A549 (cell line): ENCODE results near the gene GATA2. TPM values are rescaled to one million over a fixed set of nuclear protein-coding genes. Genes with fewer than 3 reads are reported as not detected.

Experiments used
- ATAC-seq, 2 experiments: fragments of 200-7000 bp in 1 of 2; fragments of >200 bp in 1 of 2; cut with Nextera tagmentation in 1 of 2; cut with Tn5 transposase in 1 of 2; 3 replicates each; pipeline versions ENCODE4 v1.8.0 to v1.9.1; 2018 to 2020; ENCODE audit warnings: mild to moderate bottlenecking in 1 of 2, moderate library complexity in 1 of 2
- CTCF ChIA-PET: fragments of 300-600 bp; sonication (Branson Sonifier 250); formaldehyde crosslinking; extraction: SDS; loops from one replicate; lab custom pipeline; 2021; ENCODE audit warnings: antibody characterized with exemption, inconsistent platforms; lab: Yijun Ruan, JAX
- POLR2A ChIA-PET: fragments of 350-600 bp; formaldehyde crosslinking; extraction: SDS; loops from one replicate; lab custom pipeline; 2021; ENCODE audit warnings: antibody characterized with exemption, inconsistent platforms; lab: Yijun Ruan, JAX
- DNase-seq, 2 experiments: peaks; one replicate each; pipeline versions ENCODE4 v3.0.0 to v3.0.0-alpha.2; 2011 to 2016; ENCODE audit warnings: low read depth in 1 of 2, low spot score in 1 of 2
- FAIRE-seq: peaks from 2 replicates; lab custom pipeline; 2011; peaks lifted over from hg19 to GRCh38; lab: Jason Lieb, UNC
- H3K27ac ChIP-seq, 2 experiments: fragments of >200 bp; sonication (Bioruptor Twin); formaldehyde crosslinking; 3 replicates each; pipeline ENCODE4 v1.5.1; 2016 to 2017
- H3K4me1 ChIP-seq: fragments of >200 bp; sonication (Bioruptor Twin); formaldehyde crosslinking; 3 replicates; pipeline ENCODE4 v1.6.1; 2016
- H3K4me2 ChIP-seq: fragments of >200 bp; sonication (Bioruptor Twin); formaldehyde crosslinking; 3 replicates; pipeline ENCODE4 v1.6.1; 2016
- H3K4me3 ChIP-seq: fragments of >200 bp; sonication (Bioruptor Twin); formaldehyde crosslinking; 3 replicates; pipeline ENCODE4 v1.5.1; 2016
- H3K9me3 ChIP-seq: fragments of >200 bp; sonication (Bioruptor Twin); formaldehyde crosslinking; 3 replicates; pipeline ENCODE4 v1.6.1; 2016
- CBX2 ChIP-seq: fragments of 200-600 bp; sonication (generic); IDR thresholded peaks from 2 replicates; pipeline ENCODE4 v1.6.1; 2016; ENCODE audit warnings: low read depth, mild to moderate bottlenecking, borderline replicate concordance
- CBX8 ChIP-seq: fragments of 200-600 bp; sonication (generic); IDR thresholded peaks from 2 replicates; pipeline ENCODE4 v1.6.1; 2016
- CHD4 ChIP-seq: fragments of 200-600 bp; sonication (generic); IDR thresholded peaks from 2 replicates; pipeline ENCODE4 v1.6.1; 2016; ENCODE audit warnings: antibody characterized with exemption, mild to moderate bottlenecking, borderline replicate concordance
- EHMT2 ChIP-seq: fragments of 200-600 bp; sonication (generic); IDR thresholded peaks from 2 replicates; pipeline ENCODE4 v1.6.1; 2016; ENCODE audit warnings: antibody characterized with exemption, low read depth, mild to moderate bottlenecking, moderate library complexity
- EP300 ChIP-seq, 2 experiments: fragments of >200 bp; sonication (Bioruptor Twin); formaldehyde crosslinking; IDR thresholded peaks; 2 replicates in 1 of 2; 3 replicates in 1 of 2; pipeline ENCODE4 v1.6.1; 2016 to 2017
- ESRRA ChIP-seq: fragments of 150-350 bp; IDR thresholded peaks from 2 replicates; pipeline ENCODE4 v1.6.1; 2014; ENCODE audit warnings: mild to moderate bottlenecking, low read length, borderline replicate concordance
- FOSL2 ChIP-seq, 2 experiments: fragments of 450-650 bp in 1 of 2; fragments of >200 bp in 1 of 2; sonication (Bioruptor Twin) in 1 of 2; formaldehyde crosslinking; IDR thresholded peaks; 2 replicates each; pipeline versions ENCODE4 v1.5.0 to v1.6.1; 2016 to 2020; ENCODE audit warnings: mild to moderate bottlenecking in 1 of 2, moderate library complexity in 1 of 2
- HOXA7 ChIP-seq: fragments of 250-450 bp; sonication (Bioruptor Pico); IDR thresholded peaks from 2 replicates; pipeline ENCODE4 v1.5.0; 2020; ENCODE audit warnings: mild to moderate bottlenecking, moderate library complexity
- JUN ChIP-seq, 2 experiments: fragments of >200 bp; sonication (Bioruptor Twin); formaldehyde crosslinking; IDR thresholded peaks; 2 replicates in 1 of 2; 3 replicates in 1 of 2; pipeline ENCODE4 v1.6.1; 2016 to 2017
- JUNB ChIP-seq: fragments of >200 bp; sonication (Bioruptor Twin); formaldehyde crosslinking; IDR thresholded peaks from 2 replicates; pipeline ENCODE4 v1.6.1; 2016
- KDM1A ChIP-seq: fragments of 200-600 bp; sonication (generic); IDR thresholded peaks from 2 replicates; pipeline ENCODE4 v1.6.1; 2016; ENCODE audit warnings: low read depth, mild to moderate bottlenecking
- KDM5A ChIP-seq: fragments of 200-600 bp; sonication (generic); IDR thresholded peaks from 2 replicates; pipeline ENCODE4 v1.6.1; 2016; ENCODE audit warnings: antibody characterized with exemption, mild to moderate bottlenecking
- MAFK ChIP-seq: fragments of 450-650 bp; IDR thresholded peaks from 2 replicates; pipeline ENCODE4 v1.6.1; 2014; ENCODE audit not compliant: partially characterized antibody
- NR3C1 ChIP-seq: fragments of >200 bp; sonication (Bioruptor Twin); formaldehyde crosslinking; IDR thresholded peaks from 3 replicates; pipeline ENCODE4 v1.6.1; 2017
- PHF8 ChIP-seq: fragments of 200-600 bp; sonication (generic); IDR thresholded peaks from 2 replicates; pipeline ENCODE4 v1.6.1; 2016; ENCODE audit warnings: low read depth, mild to moderate bottlenecking, antibody characterized with exemption, moderate library complexity, borderline replicate concordance
- POLR2A ChIP-seq: IDR thresholded peaks from 2 replicates; pipeline ENCODE4 v1.6.1; 2012; ENCODE audit warnings: mild to moderate bottlenecking, low read length
- POLR2AphosphoS2 ChIP-seq: conservative IDR thresholded peaks from 2 replicates; pipeline ENCODE4 v1.6.1; 2012; ENCODE audit warnings: low read length, improper control_type of control experiment, inconsistent platforms
- RAD21 ChIP-seq, 2 experiments: fragments of >200 bp in 1 of 2; sonication (Bioruptor Twin) in 1 of 2; formaldehyde crosslinking in 1 of 2; IDR thresholded peaks in 1 of 2; conservative IDR thresholded peaks in 1 of 2; 2 replicates in 1 of 2; 3 replicates in 1 of 2; pipeline ENCODE4 v1.6.1; 2012 to 2018; ENCODE audit warnings: inconsistent platforms in 1 of 2
- RARB ChIP-seq: fragments of 250-450 bp; sonication (Bioruptor Pico); IDR thresholded peaks from 2 replicates; pipeline ENCODE4 v1.8.0; 2021; ENCODE audit warnings: mild to moderate bottlenecking, moderate library complexity
- RNF2 ChIP-seq: fragments of 200-600 bp; sonication (generic); IDR thresholded peaks from 2 replicates; pipeline ENCODE4 v1.6.1; 2016; ENCODE audit warnings: low read depth, mild to moderate bottlenecking, antibody characterized with exemption, moderate library complexity, borderline replicate concordance
- SMC3 ChIP-seq: fragments of >200 bp; sonication (Bioruptor Twin); formaldehyde crosslinking; IDR thresholded peaks from 3 replicates; pipeline ENCODE4 v1.6.1; 2018; ENCODE audit warnings: inconsistent platforms
- TFCP2L1 ChIP-seq: fragments of 250-450 bp; sonication (Bioruptor Pico); IDR thresholded peaks from 2 replicates; pipeline ENCODE4 v1.5.0; 2021; ENCODE audit warnings: mild to moderate bottlenecking
- TP53 ChIP-seq: fragments of 250-450 bp; sonication (Bioruptor Pico); IDR thresholded peaks from 2 replicates; pipeline ENCODE4 v1.5.0; 2021; ENCODE audit warnings: mild to moderate bottlenecking, moderate library complexity
- ZNF302 ChIP-seq: fragments of 250-450 bp; sonication (Bioruptor Pico); IDR thresholded peaks from 2 replicates; pipeline ENCODE4 v1.9.0; 2021; ENCODE audit warnings: inconsistent platforms, mild to moderate bottlenecking, moderate library complexity
- ZSCAN20 ChIP-seq: fragments of 250-450 bp; sonication (Bioruptor Pico); IDR thresholded peaks from 2 replicates; pipeline ENCODE4 v1.8.0; 2022; ENCODE audit warnings: mild to moderate bottlenecking, moderate library complexity
- WGBS: methylation state at CpG from one replicate; pipeline ENCODE4 v1.1.6; 2017; ENCODE audit errors: missing lambda C conversion rate; 5-methylcytosine and 5-hydroxymethylcytosine counted together
- polyA plus RNA-seq, 4 experiments: library from polyadenylated mRNA; depleted of rRNA in 3 of 4; stranded (reverse); fragments of >200 nt; fragmentation: RNase III in 1 of 4; extraction: RNeasy Plus Mini Kit Qiagen cat#74134 plus additional on column Dnase treatment in 1 of 4; gene quantifications; 2 replicates in 3 of 4; 3 replicates in 1 of 4; pipeline ENCODE4 v1.2.3, GENCODE V29; 2011 to 2017
- TF ChIP-seq, protein P1 (sequence below): fragments of 200-600 bp; sonication (generic); IDR thresholded peaks from 2 replicates; pipeline ENCODE4 v1.6.1; 2016; ENCODE audit warnings: antibody characterized with exemption, mild to moderate bottlenecking, moderate library complexity
- TF ChIP-seq, protein P2 (sequence below): fragments of >200 bp; sonication (Bioruptor Twin); formaldehyde crosslinking; IDR thresholded peaks from 3 replicates; pipeline ENCODE4 v1.5.1; 2016
- TF ChIP-seq, protein P3 (sequence below): IDR thresholded peaks from 2 replicates; pipeline ENCODE4 v1.6.1; 2012
- TF ChIP-seq, protein P4 (sequence below): fragments of 250-450 bp; sonication (Bioruptor Pico); IDR thresholded peaks from 2 replicates; pipeline ENCODE4 v1.5.0; 2021; ENCODE audit warnings: mild to moderate bottlenecking, moderate library complexity, borderline replicate concordance
- TF ChIP-seq, protein P5 (sequence below): fragments of 150-350 bp; IDR thresholded peaks from 2 replicates; pipeline ENCODE4 v1.6.1; 2014; ENCODE audit warnings: low read depth, mild to moderate bottlenecking, low read length

Gene GATA2
- polyA plus RNA-seq, 2 of the 4 experiments (the other 2 are of a cell fraction), result 0.68 to 4.9 TPM

DNA sequence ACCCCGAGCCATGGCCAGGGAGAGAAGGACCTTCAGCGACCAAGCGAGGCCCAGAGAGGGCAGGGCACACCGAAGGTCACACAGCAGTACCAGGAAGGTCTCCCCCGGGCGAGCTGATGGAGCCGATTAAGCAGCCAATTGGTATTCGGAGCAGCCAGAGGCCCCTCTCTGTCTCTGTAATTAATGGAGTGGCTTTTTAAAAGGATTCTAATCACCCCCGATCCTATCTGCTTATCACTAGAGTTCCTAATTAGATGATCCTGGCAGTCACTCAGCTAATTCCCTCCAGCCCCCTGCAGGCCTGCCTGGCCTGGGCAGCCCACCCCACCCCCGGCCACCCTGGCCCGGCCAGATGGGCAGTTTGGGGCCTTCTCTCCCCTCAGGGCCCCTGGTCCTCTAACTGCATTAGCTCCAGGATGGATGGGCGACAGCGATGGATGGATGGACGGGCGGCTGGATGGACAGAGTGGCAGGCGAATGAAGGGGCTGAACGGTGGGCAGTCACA lies 24.7 kb downstream of the GATA2 start:
- 75% methylated on average over 12 of the region's 17 CpGs for WGBS
- DNase-seq (no peak), FAIRE-seq (no peak), ATAC-seq (no peak)
- H3K27ac ChIP-seq, result no peak overlapping the region
- no peak overlapping the region for H3K4me3 ChIP-seq
- no peak for TF ChIP-seq JUNB
- TF ChIP-seq CBX8, result no peak
- no peak for TF ChIP-seq SMC3
- TF ChIP-seq KDM1A, result no peak
- TF ChIP-seq TFCP2L1, result no peak
- TF ChIP-seq CBX2, result no peak
- TF ChIP-seq, protein P1, sequence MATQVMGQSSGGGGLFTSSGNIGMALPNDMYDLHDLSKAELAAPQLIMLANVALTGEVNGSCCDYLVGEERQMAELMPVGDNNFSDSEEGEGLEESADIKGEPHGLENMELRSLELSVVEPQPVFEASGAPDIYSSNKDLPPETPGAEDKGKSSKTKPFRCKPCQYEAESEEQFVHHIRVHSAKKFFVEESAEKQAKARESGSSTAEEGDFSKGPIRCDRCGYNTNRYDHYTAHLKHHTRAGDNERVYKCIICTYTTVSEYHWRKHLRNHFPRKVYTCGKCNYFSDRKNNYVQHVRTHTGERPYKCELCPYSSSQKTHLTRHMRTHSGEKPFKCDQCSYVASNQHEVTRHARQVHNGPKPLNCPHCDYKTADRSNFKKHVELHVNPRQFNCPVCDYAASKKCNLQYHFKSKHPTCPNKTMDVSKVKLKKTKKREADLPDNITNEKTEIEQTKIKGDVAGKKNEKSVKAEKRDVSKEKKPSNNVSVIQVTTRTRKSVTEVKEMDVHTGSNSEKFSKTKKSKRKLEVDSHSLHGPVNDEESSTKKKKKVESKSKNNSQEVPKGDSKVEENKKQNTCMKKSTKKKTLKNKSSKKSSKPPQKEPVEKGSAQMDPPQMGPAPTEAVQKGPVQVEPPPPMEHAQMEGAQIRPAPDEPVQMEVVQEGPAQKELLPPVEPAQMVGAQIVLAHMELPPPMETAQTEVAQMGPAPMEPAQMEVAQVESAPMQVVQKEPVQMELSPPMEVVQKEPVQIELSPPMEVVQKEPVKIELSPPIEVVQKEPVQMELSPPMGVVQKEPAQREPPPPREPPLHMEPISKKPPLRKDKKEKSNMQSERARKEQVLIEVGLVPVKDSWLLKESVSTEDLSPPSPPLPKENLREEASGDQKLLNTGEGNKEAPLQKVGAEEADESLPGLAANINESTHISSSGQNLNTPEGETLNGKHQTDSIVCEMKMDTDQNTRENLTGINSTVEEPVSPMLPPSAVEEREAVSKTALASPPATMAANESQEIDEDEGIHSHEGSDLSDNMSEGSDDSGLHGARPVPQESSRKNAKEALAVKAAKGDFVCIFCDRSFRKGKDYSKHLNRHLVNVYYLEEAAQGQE, result no peak
- TF ChIP-seq EP300 (IDR thresholded peaks at IDR 0.05), result no peak
- TF ChIP-seq FOSL2 (IDR thresholded peaks at IDR 0.05), result no peak
- TF ChIP-seq FOSL2 (CRISPR knock-in tag; IDR thresholded peaks at IDR 0.05), result no peak
- TF ChIP-seq, protein P2, sequence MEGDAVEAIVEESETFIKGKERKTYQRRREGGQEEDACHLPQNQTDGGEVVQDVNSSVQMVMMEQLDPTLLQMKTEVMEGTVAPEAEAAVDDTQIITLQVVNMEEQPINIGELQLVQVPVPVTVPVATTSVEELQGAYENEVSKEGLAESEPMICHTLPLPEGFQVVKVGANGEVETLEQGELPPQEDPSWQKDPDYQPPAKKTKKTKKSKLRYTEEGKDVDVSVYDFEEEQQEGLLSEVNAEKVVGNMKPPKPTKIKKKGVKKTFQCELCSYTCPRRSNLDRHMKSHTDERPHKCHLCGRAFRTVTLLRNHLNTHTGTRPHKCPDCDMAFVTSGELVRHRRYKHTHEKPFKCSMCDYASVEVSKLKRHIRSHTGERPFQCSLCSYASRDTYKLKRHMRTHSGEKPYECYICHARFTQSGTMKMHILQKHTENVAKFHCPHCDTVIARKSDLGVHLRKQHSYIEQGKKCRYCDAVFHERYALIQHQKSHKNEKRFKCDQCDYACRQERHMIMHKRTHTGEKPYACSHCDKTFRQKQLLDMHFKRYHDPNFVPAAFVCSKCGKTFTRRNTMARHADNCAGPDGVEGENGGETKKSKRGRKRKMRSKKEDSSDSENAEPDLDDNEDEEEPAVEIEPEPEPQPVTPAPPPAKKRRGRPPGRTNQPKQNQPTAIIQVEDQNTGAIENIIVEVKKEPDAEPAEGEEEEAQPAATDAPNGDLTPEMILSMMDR, result no peak
- TF ChIP-seq JUN (IDR thresholded peaks at IDR 0.05), result no peak
- TF ChIP-seq ESRRA, result no peak
- no peak for TF ChIP-seq NR3C1
- no peak for TF ChIP-seq TP53 (CRISPR knock-in tag)
- no peak for TF ChIP-seq POLR2AphosphoS2
- TF ChIP-seq ZSCAN20, result no peak
- no peak for TF ChIP-seq RNF2
- no peak for TF ChIP-seq KDM5A
- TF ChIP-seq ZNF302, result no peak
- no peak for TF ChIP-seq HOXA7 (CRISPR knock-in tag)
- no peaks in the 10 kb centered on the region for H3K4me1 ChIP-seq
- no peaks in the 10 kb centered on the region for H3K9me3 ChIP-seq
- ChIA-PET CTCF (no interaction called here), POLR2A (no interaction called here)
- no peak overlapping the region for H3K4me2 ChIP-seq

DNA sequence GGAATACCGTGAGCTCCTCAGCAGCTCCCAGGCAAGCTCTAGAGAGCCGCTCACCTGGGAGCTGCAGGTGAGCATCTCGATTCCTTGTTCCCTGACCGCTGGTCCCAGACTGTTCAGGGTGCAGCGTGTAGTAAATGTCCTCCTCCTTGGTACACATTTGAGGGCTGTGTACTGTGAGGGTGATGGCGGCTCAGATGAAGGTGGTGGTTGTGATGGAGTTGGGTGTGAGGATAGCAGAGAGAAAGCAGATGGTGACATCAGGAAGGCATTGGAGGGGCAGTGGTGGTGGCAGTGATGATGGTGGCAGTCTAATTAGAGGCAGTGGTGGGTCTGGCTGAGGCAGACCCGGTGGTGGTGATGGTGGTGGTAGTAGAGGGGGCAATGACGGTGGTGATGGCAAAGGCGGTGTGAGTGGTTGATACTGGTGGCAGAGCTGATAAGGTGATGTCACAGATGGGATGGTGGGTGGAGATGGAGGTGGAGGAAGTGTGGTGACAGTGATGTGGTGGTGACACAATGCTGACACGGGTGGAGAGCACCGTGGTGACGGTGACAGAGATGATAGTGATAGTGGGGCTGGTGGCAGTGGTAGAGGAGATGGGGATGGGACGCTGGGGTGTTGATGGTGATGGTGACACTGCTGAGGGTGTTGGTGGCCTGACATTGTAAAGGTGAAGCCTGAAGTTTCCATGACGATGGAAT lies 26.0 kb downstream of the GATA2 start, which contains the start of gene DNAJB8:
Gene DNAJB8 (minus strand): TSS at position 51 of the 702 bp plus-strand sequence. CDS start 3,645 bp downstream, outside the sequence.
- ATAC-seq, result no peak
- 36% methylated on average over 13 of the region's 14 CpGs for WGBS
- H3K4me1 ChIP-seq, result no peaks in the 10 kb centered on the region
- no peak for DNase-seq
- ChIA-PET CTCF (no interaction called here), POLR2A (no interaction called here)
- no peak within 1 kb of the TSS for H3K27ac ChIP-seq
- H3K9me3 ChIP-seq, result no peaks in the 10 kb centered on the region
- no peak for FAIRE-seq
- no peak within 1 kb of the TSS for H3K4me2 ChIP-seq
- no peak within 1 kb of the TSS for H3K4me3 ChIP-seq
- TF ChIP-seq PHF8 (no peak), EHMT2 (no peak), MAFK (no peak), RAD21 (conservative IDR thresholded peaks at IDR 0.05 in 1 of 2, IDR thresholded peaks at IDR 0.05 in 1 of 2) (no peak), NR3C1 (no peak), RARB (CRISPR knock-in tag) (no peak), TFCP2L1 (no peak), POLR2A (no peak), CHD4 (no peak)
- TF ChIP-seq, protein P3, sequence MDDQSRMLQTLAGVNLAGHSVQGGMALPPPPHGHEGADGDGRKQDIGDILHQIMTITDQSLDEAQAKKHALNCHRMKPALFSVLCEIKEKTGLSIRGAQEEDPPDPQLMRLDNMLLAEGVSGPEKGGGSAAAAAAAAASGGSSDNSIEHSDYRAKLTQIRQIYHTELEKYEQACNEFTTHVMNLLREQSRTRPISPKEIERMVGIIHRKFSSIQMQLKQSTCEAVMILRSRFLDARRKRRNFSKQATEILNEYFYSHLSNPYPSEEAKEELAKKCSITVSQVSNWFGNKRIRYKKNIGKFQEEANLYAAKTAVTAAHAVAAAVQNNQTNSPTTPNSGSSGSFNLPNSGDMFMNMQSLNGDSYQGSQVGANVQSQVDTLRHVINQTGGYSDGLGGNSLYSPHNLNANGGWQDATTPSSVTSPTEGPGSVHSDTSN, result no peak
- TF ChIP-seq, protein P4, sequence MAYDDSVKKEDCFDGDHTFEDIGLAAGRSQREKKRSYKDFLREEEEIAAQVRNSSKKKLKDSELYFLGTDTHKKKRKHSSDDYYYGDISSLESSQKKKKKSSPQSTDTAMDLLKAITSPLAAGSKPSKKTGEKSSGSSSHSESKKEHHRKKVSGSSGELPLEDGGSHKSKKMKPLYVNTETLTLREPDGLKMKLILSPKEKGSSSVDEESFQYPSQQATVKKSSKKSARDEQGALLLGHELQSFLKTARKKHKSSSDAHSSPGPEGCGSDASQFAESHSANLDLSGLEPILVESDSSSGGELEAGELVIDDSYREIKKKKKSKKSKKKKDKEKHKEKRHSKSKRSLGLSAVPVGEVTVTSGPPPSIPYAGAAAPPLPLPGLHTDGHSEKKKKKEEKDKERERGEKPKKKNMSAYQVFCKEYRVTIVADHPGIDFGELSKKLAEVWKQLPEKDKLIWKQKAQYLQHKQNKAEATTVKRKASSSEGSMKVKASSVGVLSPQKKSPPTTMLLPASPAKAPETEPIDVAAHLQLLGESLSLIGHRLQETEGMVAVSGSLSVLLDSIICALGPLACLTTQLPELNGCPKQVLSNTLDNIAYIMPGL (CRISPR knock-in tag), result no peak
- TF ChIP-seq, protein P5, sequence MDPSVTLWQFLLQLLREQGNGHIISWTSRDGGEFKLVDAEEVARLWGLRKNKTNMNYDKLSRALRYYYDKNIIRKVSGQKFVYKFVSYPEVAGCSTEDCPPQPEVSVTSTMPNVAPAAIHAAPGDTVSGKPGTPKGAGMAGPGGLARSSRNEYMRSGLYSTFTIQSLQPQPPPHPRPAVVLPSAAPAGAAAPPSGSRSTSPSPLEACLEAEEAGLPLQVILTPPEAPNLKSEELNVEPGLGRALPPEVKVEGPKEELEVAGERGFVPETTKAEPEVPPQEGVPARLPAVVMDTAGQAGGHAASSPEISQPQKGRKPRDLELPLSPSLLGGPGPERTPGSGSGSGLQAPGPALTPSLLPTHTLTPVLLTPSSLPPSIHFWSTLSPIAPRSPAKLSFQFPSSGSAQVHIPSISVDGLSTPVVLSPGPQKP, result no peak
